Kasumi-1 (cell line): Measurements from ENCODE around the gene TBC1D1.

ENCODE experiments used
- DNase-seq, 2 experiments: peaks; one replicate each; lab custom pipeline; 2025; lab: John Stamatoyannopoulos, UW

Gene TBC1D1

GRCh38 chr4:38078590-38079421 is 187.9 kb downstream of the TBC1D1 start:
- peak; percentile 58 to 66 for DNase-seq

GRCh38 chr4:38080061-38080974 is 189.4 kb downstream of the TBC1D1 start:
- DNase-seq = no peak

- DNase-seq = no peak
These were observed 191.1 kb downstream of the TBC1D1 start for GRCh38 chr4:38082021-38082420.

GRCh38 chr4:38082424-38083385 is 191.8 kb downstream of the TBC1D1 start:
- DNase-seq = peak in 1 of 2 experiments; percentile 6

- DNase-seq = no peak
These were observed 194.2 kb downstream of the TBC1D1 start for GRCh38 chr4:38084877-38085711.

- DNase-seq = no peak
These were observed 194.9 kb downstream of the TBC1D1 start for GRCh38 chr4:38085751-38086150.

GRCh38 chr4:38086151-38086848 is 195.4 kb downstream of the TBC1D1 start:
- no peak for DNase-seq

- DNase-seq = no peak
These were observed 196.0 kb downstream of the TBC1D1 start for GRCh38 chr4:38086849-38087226.

GRCh38 chr4:38088321-38088720 is 197.4 kb downstream of the TBC1D1 start:
- DNase-seq = no peak

- no peak for DNase-seq
These were observed 199.1 kb downstream of the TBC1D1 start for GRCh38 chr4:38089961-38090360.

GRCh38 chr4:38090455-38091246 is 199.8 kb downstream of the TBC1D1 start:
- no peak for DNase-seq

- peak; percentile 25 to 32 for DNase-seq
These were observed 200.8 kb downstream of the TBC1D1 start for GRCh38 chr4:38091636-38092035.

- no peak for DNase-seq
These were observed 201.8 kb downstream of the TBC1D1 start for GRCh38 chr4:38092701-38093100.

GRCh38 chr4:38094419-38094818 is 203.5 kb downstream of the TBC1D1 start:
- peak; percentile 31 to 37 for DNase-seq

- no peak for DNase-seq
These were observed 204.8 kb downstream of the TBC1D1 start for GRCh38 chr4:38095691-38096090.

- no peak for DNase-seq
These were observed 206.9 kb downstream of the TBC1D1 start for GRCh38 chr4:38097818-38098217.

GRCh38 chr4:38099020-38099600 is 208.2 kb downstream of the TBC1D1 start:
- no peak for DNase-seq

GRCh38 chr4:38099908-38100407 is 209.1 kb downstream of the TBC1D1 start:
- DNase-seq = no peak
